SK-N-MC (cell line): ENCODE results near the gene CLEC14A.

Source experiments
- EZH2 ChIP-seq: fragments of 200-600 bp; sonication (generic); IDR thresholded peaks from one replicate; pipeline ENCODE4 v1.6.1; 2017; ENCODE audit warnings: antibody characterized with exemption
- POLR2AphosphoS5 ChIP-seq: IDR thresholded peaks from 2 replicates; pipeline ENCODE4 v1.6.1; 2012; ENCODE audit warnings: mild to moderate bottlenecking, low read depth, low read length, borderline replicate concordance

GRCh38 chr14:38238878-38239277 is 17.0 kb downstream of the CLEC14A start:
- TF ChIP-seq EZH2 (no peak), POLR2AphosphoS5 (no peak)
